HCT116 (cell line): ENCODE results near the gene RPS2.
A peak's percentile ranks its signal among the peaks of the same experiment; 100 is the strongest.
"Not testable (repeated sequence)": the region's sequence is repeated elsewhere in the genome, so short reads cannot be mapped to it uniquely, and the experiment has no call there.

Experiments
- CEBPB ChIP-seq: IDR thresholded peaks from 2 replicates; pipeline ENCODE4 v1.6.1; 2012; ENCODE audit warnings: low read depth
- ELF1 ChIP-seq: IDR thresholded peaks from 2 replicates; pipeline ENCODE4 v1.6.1; 2012; ENCODE audit warnings: low read depth, borderline replicate concordance
- EZH2 ChIP-seq: fragments of 200-600 bp; sonication (generic); IDR thresholded peaks from 2 replicates; pipeline ENCODE4 v1.6.1; 2017; ENCODE audit warnings: antibody characterized with exemption, mixed run types
- POLR2A ChIP-seq: IDR thresholded peaks from 2 replicates; pipeline ENCODE4 v1.7.0; 2011; ENCODE audit warnings: borderline replicate concordance; ENCODE audit not compliant: insufficient read depth, insufficient read length; ENCODE audit errors: extremely low read depth
- POLR2AphosphoS5 ChIP-seq: IDR thresholded peaks from 2 replicates; pipeline ENCODE4 v1.6.1; 2011; ENCODE audit warnings: mild to moderate bottlenecking, low read depth, low read length, moderate library complexity
- RAD21 ChIP-seq: IDR thresholded peaks from 2 replicates; pipeline ENCODE4 v1.6.1; 2012; ENCODE audit warnings: low read depth, mild to moderate bottlenecking
- SIN3A ChIP-seq: IDR thresholded peaks from 2 replicates; pipeline ENCODE4 v1.6.1; 2012; ENCODE audit warnings: low read depth
- ZNF274 ChIP-seq: fragments of 200-500 bp; sonication (Bioruptor generic); IDR thresholded peaks from 2 replicates; pipeline ENCODE4 v1.6.1; 2014; ENCODE audit warnings: mild to moderate bottlenecking, low read depth, low read length, inconsistent platforms
- TF ChIP-seq, protein P1 (sequence below), 3 experiments: fragments of 200-600 bp in 1 of 3; sonication (generic) in 1 of 3; IDR thresholded peaks in 2 of 3; conservative IDR thresholded peaks in 1 of 3; 2 replicates each; pipeline ENCODE4 v1.5.1; 2012 to 2017; ENCODE audit warnings: low read depth in 2 of 3, low read length in 2 of 3, antibody characterized with exemption in 1 of 3, borderline replicate concordance in 1 of 3, control low read depth in 1 of 3, mild to moderate bottlenecking in 1 of 3, mixed read lengths in 1 of 3, mixed run types in 1 of 3, moderate library complexity in 1 of 3; ENCODE audit not compliant: insufficient read depth in 1 of 3
- TF ChIP-seq, protein P2 (sequence below): IDR thresholded peaks from 2 replicates; pipeline ENCODE4 v1.6.1; 2012

DNA sequence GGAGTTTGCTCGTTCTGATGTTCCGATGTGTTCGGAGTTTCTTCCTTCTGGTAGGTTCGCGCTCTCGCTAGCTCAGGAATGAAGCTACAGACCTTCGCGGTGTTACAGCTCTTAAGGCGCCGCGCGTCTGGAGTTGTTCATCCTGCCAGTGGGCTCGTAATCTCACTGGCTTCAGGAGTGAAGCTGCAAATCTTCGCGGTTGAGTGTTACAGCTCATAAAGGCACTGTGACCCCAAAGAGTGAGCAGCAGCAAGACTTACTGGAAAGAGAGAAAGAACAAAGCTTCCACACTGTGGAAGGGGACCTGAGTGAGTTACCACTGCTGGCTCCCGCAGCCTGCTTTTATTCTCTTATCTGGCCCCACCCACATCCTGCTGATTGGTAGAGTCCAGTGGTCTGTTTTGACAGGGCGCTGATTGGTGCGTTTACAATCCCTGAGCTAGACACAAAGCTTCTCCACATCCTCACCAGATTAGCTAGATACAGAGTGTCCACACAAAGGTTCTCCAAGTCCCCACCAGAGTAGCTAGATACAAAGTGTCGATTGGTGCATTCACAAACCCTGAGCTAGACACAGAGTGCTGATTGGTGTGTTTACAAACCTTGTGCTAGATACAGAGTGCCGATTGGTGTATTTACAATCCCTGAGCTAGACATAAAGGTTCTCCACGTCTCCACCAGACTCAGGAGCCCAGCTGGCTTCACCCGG lies 7.0 kb downstream of the RPS2 start:
- TF ChIP-seq, protein P1, sequence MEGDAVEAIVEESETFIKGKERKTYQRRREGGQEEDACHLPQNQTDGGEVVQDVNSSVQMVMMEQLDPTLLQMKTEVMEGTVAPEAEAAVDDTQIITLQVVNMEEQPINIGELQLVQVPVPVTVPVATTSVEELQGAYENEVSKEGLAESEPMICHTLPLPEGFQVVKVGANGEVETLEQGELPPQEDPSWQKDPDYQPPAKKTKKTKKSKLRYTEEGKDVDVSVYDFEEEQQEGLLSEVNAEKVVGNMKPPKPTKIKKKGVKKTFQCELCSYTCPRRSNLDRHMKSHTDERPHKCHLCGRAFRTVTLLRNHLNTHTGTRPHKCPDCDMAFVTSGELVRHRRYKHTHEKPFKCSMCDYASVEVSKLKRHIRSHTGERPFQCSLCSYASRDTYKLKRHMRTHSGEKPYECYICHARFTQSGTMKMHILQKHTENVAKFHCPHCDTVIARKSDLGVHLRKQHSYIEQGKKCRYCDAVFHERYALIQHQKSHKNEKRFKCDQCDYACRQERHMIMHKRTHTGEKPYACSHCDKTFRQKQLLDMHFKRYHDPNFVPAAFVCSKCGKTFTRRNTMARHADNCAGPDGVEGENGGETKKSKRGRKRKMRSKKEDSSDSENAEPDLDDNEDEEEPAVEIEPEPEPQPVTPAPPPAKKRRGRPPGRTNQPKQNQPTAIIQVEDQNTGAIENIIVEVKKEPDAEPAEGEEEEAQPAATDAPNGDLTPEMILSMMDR (IDR thresholded peaks at IDR 0.05 in 2 of 3, conservative IDR thresholded peaks at IDR 0.05 in 1 of 3; ENCODE audit: borderline replicate concordance in 1 of 3, insufficient read depth in 1 of 3, low read depth in 2 of 3, low read length in 2 of 3): not testable (repeated sequence)
- TF ChIP-seq RAD21, ZNF274, CEBPB, EZH2, ELF1, SIN3A, POLR2AphosphoS5: not testable (repeated sequence)
- peak; percentile 51 for TF ChIP-seq POLR2A
- TF ChIP-seq, protein P2, sequence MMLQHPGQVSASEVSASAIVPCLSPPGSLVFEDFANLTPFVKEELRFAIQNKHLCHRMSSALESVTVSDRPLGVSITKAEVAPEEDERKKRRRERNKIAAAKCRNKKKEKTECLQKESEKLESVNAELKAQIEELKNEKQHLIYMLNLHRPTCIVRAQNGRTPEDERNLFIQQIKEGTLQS: not testable (repeated sequence)
